ENCODE results near the gene FNDC3B.

FNDC3B gene

DNA sequence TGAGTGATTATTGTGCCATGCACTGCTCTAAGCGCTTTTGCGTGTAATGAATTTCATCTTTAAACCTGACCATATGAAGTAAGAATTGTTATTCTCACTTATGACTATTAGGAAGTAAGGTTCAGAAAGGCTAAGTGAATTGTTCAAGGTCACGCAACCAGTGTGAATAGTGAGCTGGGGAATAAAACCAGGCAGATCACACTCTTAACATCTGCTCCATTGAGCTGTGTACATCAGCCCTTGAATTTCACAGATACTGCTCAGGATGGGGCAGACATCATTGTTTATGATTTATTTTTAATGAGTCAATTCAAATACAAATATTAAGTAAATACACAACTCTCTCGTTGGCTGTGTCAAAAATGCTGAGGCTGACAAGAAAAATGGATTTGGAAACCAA is 184.5 kb downstream of the FNDC3B start:
- no peak overlapping the region for H3K27ac ChIP-seq
- TF ChIP-seq, protein P1, sequence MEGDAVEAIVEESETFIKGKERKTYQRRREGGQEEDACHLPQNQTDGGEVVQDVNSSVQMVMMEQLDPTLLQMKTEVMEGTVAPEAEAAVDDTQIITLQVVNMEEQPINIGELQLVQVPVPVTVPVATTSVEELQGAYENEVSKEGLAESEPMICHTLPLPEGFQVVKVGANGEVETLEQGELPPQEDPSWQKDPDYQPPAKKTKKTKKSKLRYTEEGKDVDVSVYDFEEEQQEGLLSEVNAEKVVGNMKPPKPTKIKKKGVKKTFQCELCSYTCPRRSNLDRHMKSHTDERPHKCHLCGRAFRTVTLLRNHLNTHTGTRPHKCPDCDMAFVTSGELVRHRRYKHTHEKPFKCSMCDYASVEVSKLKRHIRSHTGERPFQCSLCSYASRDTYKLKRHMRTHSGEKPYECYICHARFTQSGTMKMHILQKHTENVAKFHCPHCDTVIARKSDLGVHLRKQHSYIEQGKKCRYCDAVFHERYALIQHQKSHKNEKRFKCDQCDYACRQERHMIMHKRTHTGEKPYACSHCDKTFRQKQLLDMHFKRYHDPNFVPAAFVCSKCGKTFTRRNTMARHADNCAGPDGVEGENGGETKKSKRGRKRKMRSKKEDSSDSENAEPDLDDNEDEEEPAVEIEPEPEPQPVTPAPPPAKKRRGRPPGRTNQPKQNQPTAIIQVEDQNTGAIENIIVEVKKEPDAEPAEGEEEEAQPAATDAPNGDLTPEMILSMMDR (IDR thresholded peaks at IDR 0.05), result no peak

DNA sequence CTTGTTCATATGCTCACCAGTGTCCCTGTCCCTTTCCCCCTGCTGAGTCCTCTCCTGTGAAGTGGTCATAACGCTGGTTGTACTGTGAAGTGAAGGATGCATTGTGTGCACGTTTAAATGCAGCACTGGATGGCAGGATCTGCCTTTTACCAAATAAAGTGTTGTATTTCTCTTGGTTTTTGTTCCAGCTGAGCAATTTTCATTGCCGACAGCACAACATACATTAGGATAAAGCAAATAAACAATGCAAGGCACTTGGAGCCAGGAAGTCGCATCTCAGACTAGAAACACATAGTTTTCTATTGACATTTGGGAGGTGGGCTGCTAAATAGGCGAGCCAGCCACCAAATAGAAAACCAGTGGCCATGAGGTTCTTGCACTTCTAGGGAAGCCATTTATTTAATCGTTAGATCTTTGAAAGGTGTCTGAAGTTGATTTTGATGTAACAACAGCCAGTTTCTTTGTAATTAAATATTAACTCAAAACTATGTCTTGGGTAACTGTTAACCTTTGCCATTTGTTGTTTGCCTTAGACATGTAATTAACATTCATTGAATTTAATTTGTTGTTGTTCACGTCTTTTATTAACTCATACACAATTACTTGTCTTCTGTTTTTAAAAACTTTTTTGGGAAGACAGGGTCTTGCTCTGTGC is 185.3 kb downstream of the FNDC3B start:
- Histone ChIP-seq H3K4me3 (ENCODE audit: low read depth in 1 of 2, low read length in 1 of 2) (no peak overlapping the region), H3K27ac (no peak overlapping the region), H3K9me3 (no peaks in the 10 kb centered on the region), H3K4me1 (ENCODE audit: control insufficient read depth in 1 of 2, insufficient read depth in 1 of 2, low read depth in 1 of 2, low read length in 1 of 2) (peaks cover 4% of the 10 kb centered on the region in 2 experiments), H3K36me3 (peaks cover 12% of the 10 kb centered on the region), H3K27me3 (no peaks in the 10 kb centered on the region)
- TF ChIP-seq, protein P1 (IDR thresholded peaks at IDR 0.05), result no peak

More for the DNA sequence above, 184.5 kb downstream of the FNDC3B start:
- H3K9me3 ChIP-seq, result no peaks in the 10 kb centered on the region
- no peaks in the 10 kb centered on the region for H3K27me3 ChIP-seq
- peaks cover 8 to 12% of the 10 kb centered on the region in 2 experiments for H3K4me1 ChIP-seq (ENCODE audit: control insufficient read depth in 1 of 2, insufficient read depth in 1 of 2, low read depth in 1 of 2, low read length in 1 of 2)
- H3K4me3 ChIP-seq (ENCODE audit: low read depth in 1 of 2, low read length in 1 of 2), result no peak overlapping the region
- peaks cover 12% of the 10 kb centered on the region for H3K36me3 ChIP-seq

DNA sequence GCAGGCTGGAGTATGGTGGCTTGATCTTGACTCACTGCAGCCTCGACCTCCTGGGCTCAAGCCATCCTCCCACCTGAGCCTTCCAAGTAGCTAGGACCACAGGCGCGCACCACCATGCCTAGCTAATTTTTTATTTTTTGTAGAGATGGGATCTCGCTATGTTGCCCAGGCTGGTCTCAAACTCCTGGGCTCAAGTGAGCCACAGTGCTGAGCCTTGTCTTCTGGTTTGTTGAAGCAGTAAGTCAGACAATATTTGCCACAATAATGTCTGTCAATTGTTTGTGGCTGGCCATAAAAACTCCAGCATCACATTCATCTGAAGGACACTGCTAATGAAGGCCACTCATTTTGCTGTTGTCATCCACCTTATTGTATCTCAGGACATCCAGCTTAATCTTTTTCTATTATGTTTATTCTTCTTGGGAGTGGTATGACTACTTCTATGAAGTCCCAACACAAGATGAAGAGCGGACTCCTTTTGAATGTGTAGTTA is 185.9 kb downstream of the FNDC3B start:
- Histone ChIP-seq H3K36me3 (peaks cover 12% of the 10 kb centered on the region), H3K4me1 (ENCODE audit: control insufficient read depth in 1 of 2, insufficient read depth in 1 of 2, low read depth in 1 of 2, low read length in 1 of 2) (peaks cover 0 to 4% of the 10 kb centered on the region in 2 experiments), H3K27ac (no peak overlapping the region), H3K4me3 (ENCODE audit: low read depth in 1 of 2, low read length in 1 of 2) (no peak overlapping the region), H3K27me3 (no peaks in the 10 kb centered on the region), H3K9me3 (no peaks in the 10 kb centered on the region)
- TF ChIP-seq, protein P1 (IDR thresholded peaks at IDR 0.05), result no peak

DNA sequence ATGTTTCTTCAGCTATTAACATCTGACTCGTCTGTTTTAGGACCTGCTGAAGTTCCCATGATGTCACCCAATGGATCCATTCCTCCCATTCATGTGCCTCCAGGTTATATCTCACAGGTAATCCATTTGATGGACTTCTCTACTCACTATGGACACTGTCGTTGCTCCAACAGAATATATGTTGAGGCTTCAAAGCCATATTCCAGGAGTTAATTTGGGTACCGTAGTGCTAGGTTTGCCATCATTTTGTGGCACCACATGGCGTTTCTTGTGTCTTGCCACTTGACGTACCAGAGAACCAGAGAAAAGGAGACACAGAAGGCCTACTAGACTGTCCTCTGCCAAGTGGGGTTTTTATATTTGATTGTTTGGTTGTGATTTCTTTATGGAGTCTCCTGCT is 187.5 kb downstream of the FNDC3B start:
- TF ChIP-seq, protein P1 (IDR thresholded peaks at IDR 0.05), result no peak
- no peaks in the 10 kb centered on the region for H3K27me3 ChIP-seq
- no peaks in the 10 kb centered on the region for H3K9me3 ChIP-seq
- peaks cover 12% of the 10 kb centered on the region for H3K36me3 ChIP-seq
- peaks cover 0 to 1% of the 10 kb centered on the region in 2 experiments for H3K4me1 ChIP-seq (ENCODE audit: control insufficient read depth in 1 of 2, insufficient read depth in 1 of 2, low read depth in 1 of 2, low read length in 1 of 2)
- H3K27ac ChIP-seq, result no peak overlapping the region
- H3K4me3 ChIP-seq (ENCODE audit: low read depth in 1 of 2, low read length in 1 of 2), result no peak overlapping the region

DNA sequence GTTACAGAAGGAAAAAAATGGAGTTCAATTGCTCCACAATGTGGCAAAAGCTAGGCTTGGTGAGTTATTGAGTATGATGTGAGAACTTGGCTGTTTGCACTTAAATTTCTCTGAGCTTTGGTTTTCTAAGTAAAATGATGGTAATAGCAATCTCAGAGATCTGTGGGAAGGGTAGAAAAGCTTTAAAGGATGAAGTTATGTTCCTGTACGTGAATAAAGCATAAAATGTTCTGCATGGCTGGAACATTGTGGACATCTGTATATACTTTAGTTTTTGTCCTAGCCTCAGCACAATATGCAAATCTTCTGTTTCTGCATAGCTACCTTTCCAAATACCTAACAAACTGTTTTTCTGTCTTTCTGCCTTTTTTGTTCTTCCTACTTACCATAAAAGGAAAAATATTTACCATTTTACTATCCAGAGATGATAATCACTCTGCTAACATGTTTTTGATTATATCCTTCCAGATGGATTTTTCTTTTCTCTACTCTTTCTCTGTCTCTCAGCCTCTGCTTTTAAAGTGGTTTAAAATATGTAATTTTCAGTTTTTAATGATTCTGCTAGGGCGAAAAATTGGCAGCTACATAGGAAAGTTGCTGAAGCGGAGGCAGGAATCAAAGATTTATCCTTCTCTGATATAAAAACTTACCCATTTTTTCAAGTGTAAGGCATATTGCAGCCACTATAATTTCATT is 188.1 kb downstream of the FNDC3B start:
- Histone ChIP-seq H3K4me1 (ENCODE audit: control insufficient read depth in 1 of 2, insufficient read depth in 1 of 2, low read depth in 1 of 2, low read length in 1 of 2) (no peaks in the 10 kb centered on the region), H3K36me3 (peaks cover 12% of the 10 kb centered on the region), H3K27me3 (no peaks in the 10 kb centered on the region), H3K9me3 (no peaks in the 10 kb centered on the region), H3K4me3 (ENCODE audit: low read depth in 1 of 2, low read length in 1 of 2) (no peak overlapping the region), H3K27ac (no peak overlapping the region)
- TF ChIP-seq, protein P1 (IDR thresholded peaks at IDR 0.05), result no peak
